Neural crest cell (in vitro differentiated cells): ENCODE results near the gene TIMD4. TPM values are rescaled to one million over a fixed set of nuclear protein-coding genes. Genes with fewer than 3 reads are reported as not detected.
"Not testable (repeated sequence)": the region's sequence is repeated elsewhere in the genome, so short reads cannot be mapped to it uniquely, and the experiment has no call there.

Experiments
- DNase-seq: peaks from one replicate; pipeline ENCODE4 v3.0.0; 2021; ENCODE audit warnings: low read depth, mixed read lengths, low spot score
- H3K27ac Mint-ChIP-seq: one replicate; pipeline ENCODE4 v1.8.0; 2021; ENCODE audit warnings: mild to moderate bottlenecking, mixed read lengths; ENCODE audit not compliant: unreplicated experiment
- H3K27me3 Mint-ChIP-seq: 2 replicates; pipeline ENCODE4 v1.8.0; 2021; ENCODE audit warnings: low read depth, mild to moderate bottlenecking, mixed read lengths
- H3K36me3 Mint-ChIP-seq: 2 replicates; pipeline ENCODE4 v1.8.0; 2021; ENCODE audit warnings: low read depth, mild to moderate bottlenecking, mixed read lengths
- H3K4me1 Mint-ChIP-seq: 2 replicates; pipeline ENCODE4 v1.8.0; 2021; ENCODE audit warnings: mixed read lengths
- H3K4me3 Mint-ChIP-seq: one replicate; pipeline ENCODE4 v1.8.0; 2021; ENCODE audit warnings: mild to moderate bottlenecking, mixed read lengths
- H3K9me3 Mint-ChIP-seq: 2 replicates; pipeline ENCODE4 v1.8.0; 2021; ENCODE audit warnings: mixed read lengths
- CTCF ChIP-seq: fragments of 200-600 bp; sonication (generic); conservative IDR thresholded peaks from 2 replicates; pipeline ENCODE4 v1.5.0; 2021; ENCODE audit warnings: antibody characterized with exemption, mild to moderate bottlenecking
- total RNA-seq: library from RNA; stranded (reverse); gene quantifications from 2 replicates; pipeline ENCODE4 v1.2.1, GENCODE V29; 2021

TIMD4 gene
- total RNA-seq, 1 donor from 2014 or later: not detected

- Mint-ChIP-seq H3K4me1 (peaks cover 1% of the 10 kb centered on the region), H3K9me3 (peaks cover 7% of the 10 kb centered on the region), H3K4me3 (no peak overlapping the region), H3K27me3 (no peaks in the 10 kb centered on the region), H3K36me3 (peaks cover 4% of the 10 kb centered on the region), H3K27ac (no peak overlapping the region)
- no peak for TF ChIP-seq CTCF
- DNase-seq: no peak
Observed at GRCh38 chr5:156936972-156937371, 26.1 kb downstream of the TIMD4 start.

- Mint-ChIP-seq H3K9me3 (peaks cover 10% of the 10 kb centered on the region), H3K27me3 (no peaks in the 10 kb centered on the region), H3K27ac (no peak overlapping the region), H3K4me1 (no peaks in the 10 kb centered on the region), H3K4me3 (no peak overlapping the region), H3K36me3 (peaks cover 2% of the 10 kb centered on the region)
- peak; percentile 68 for TF ChIP-seq CTCF
- peak; percentile 26 for DNase-seq
Observed at GRCh38 chr5:156934450-156935211, 28.4 kb downstream of the TIMD4 start.

- H3K9me3 Mint-ChIP-seq: peaks cover 4% of the 10 kb centered on the region
- no peak overlapping the region for H3K27ac Mint-ChIP-seq
- H3K27me3 Mint-ChIP-seq: no peaks in the 10 kb centered on the region
- H3K36me3 Mint-ChIP-seq: no peaks in the 10 kb centered on the region
- H3K4me3 Mint-ChIP-seq: no peak overlapping the region
- no peak for DNase-seq
- no peak for TF ChIP-seq CTCF
- no peaks in the 10 kb centered on the region for H3K4me1 Mint-ChIP-seq
Observed at GRCh38 chr5:156929366-156929948, 33.6 kb downstream of the TIMD4 start.

GRCh38 chr5:156927545-156927944 is 35.5 kb downstream of the TIMD4 start:
- DNase-seq: no peak
- H3K27me3 Mint-ChIP-seq: no peaks in the 10 kb centered on the region
- H3K9me3 Mint-ChIP-seq: peaks cover 4% of the 10 kb centered on the region
- H3K4me3 Mint-ChIP-seq: no peak overlapping the region
- H3K27ac Mint-ChIP-seq: no peak overlapping the region
- no peak for TF ChIP-seq CTCF
- H3K36me3 Mint-ChIP-seq: no peaks in the 10 kb centered on the region
- no peaks in the 10 kb centered on the region for H3K4me1 Mint-ChIP-seq

GRCh38 chr5:156925767-156926166 is 37.3 kb downstream of the TIMD4 start:
- DNase-seq, H3K4me3 Mint-ChIP-seq, H3K9me3 Mint-ChIP-seq, H3K36me3 Mint-ChIP-seq, H3K27me3 Mint-ChIP-seq, H3K4me1 Mint-ChIP-seq, H3K27ac Mint-ChIP-seq: not testable (repeated sequence)

- H3K4me3 Mint-ChIP-seq: no peak overlapping the region
- DNase-seq: no peak
- no peaks in the 10 kb centered on the region for H3K9me3 Mint-ChIP-seq
- no peaks in the 10 kb centered on the region for H3K27me3 Mint-ChIP-seq
- H3K36me3 Mint-ChIP-seq: no peaks in the 10 kb centered on the region
- TF ChIP-seq CTCF: no peak
- no peaks in the 10 kb centered on the region for H3K4me1 Mint-ChIP-seq
- no peak overlapping the region for H3K27ac Mint-ChIP-seq
Observed at GRCh38 chr5:156922207-156922792, 40.7 kb downstream of the TIMD4 start.
